ENCODE data around the gene MXRA7.

Gene MXRA7

DNA sequence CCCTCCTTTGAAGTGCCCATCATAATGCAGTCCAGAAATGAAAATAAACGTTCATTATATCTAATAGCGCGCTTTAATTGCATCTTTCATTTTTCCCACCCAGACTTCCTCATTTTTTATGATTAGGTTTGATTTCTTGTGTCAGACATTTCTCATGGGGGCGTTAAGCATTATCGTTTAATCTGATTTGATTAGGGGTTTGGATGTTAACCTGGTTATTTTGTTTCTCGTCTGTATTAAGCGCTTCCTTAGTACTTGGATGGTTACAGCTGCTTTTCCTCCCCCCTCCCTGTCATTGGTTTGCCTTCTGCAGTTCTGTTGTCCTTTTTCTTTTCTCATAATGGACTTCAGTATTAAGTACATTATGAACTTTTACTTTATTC lies 27.7 kb upstream of the MXRA7 start:
- Histone ChIP-seq H4K20me1 (ENCODE audit: insufficient read depth, low read length, poor library complexity, severe bottlenecking) (peaks cover 43% of the 10 kb centered on the region), H3K4me3 (ENCODE audit: low read length, poor library complexity, severe bottlenecking) (peak overlapping the region; percentile 98), H3K9me3 (ENCODE audit: insufficient read depth, low read depth, low read length) (no peaks in the 10 kb centered on the region), H3K36me3 (ENCODE audit: insufficient read depth, low read length) (peaks cover 31% of the 10 kb centered on the region), H3K27me3 (ENCODE audit: insufficient read depth, low read length, poor library complexity, severe bottlenecking) (peaks cover 19% of the 10 kb centered on the region), H3K79me2 (ENCODE audit: insufficient read depth, low read length) (peaks cover 70% of the 10 kb centered on the region), H3K9ac (ENCODE audit: low read depth, low read length, poor library complexity, severe bottlenecking) (peak overlapping the region; percentile 91), H3F3A (ENCODE audit: low read depth) (peaks cover 2% of the 10 kb centered on the region), H2AFZ (ENCODE audit: low read length) (no peak overlapping the region), H3K4me1 (ENCODE audit: insufficient read depth, low read length, poor library complexity, severe bottlenecking) (peaks cover 52% of the 10 kb centered on the region), H3K9me2 (replicated peaks; ENCODE audit: low read depth, low read length) (no peaks in the 10 kb centered on the region), H3K4me2 (ENCODE audit: low read depth, low read length, poor library complexity, severe bottlenecking) (peak overlapping the region; percentile 91)
- TF ChIP-seq, protein P1, sequence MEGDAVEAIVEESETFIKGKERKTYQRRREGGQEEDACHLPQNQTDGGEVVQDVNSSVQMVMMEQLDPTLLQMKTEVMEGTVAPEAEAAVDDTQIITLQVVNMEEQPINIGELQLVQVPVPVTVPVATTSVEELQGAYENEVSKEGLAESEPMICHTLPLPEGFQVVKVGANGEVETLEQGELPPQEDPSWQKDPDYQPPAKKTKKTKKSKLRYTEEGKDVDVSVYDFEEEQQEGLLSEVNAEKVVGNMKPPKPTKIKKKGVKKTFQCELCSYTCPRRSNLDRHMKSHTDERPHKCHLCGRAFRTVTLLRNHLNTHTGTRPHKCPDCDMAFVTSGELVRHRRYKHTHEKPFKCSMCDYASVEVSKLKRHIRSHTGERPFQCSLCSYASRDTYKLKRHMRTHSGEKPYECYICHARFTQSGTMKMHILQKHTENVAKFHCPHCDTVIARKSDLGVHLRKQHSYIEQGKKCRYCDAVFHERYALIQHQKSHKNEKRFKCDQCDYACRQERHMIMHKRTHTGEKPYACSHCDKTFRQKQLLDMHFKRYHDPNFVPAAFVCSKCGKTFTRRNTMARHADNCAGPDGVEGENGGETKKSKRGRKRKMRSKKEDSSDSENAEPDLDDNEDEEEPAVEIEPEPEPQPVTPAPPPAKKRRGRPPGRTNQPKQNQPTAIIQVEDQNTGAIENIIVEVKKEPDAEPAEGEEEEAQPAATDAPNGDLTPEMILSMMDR (conservative IDR thresholded peaks at IDR 0.05; ENCODE audit: low read length) = no peak
- TF ChIP-seq EZH2phosphoT487 (IDR thresholded peaks at IDR 0.05; ENCODE audit: borderline replicate concordance) = no peak

DNA sequence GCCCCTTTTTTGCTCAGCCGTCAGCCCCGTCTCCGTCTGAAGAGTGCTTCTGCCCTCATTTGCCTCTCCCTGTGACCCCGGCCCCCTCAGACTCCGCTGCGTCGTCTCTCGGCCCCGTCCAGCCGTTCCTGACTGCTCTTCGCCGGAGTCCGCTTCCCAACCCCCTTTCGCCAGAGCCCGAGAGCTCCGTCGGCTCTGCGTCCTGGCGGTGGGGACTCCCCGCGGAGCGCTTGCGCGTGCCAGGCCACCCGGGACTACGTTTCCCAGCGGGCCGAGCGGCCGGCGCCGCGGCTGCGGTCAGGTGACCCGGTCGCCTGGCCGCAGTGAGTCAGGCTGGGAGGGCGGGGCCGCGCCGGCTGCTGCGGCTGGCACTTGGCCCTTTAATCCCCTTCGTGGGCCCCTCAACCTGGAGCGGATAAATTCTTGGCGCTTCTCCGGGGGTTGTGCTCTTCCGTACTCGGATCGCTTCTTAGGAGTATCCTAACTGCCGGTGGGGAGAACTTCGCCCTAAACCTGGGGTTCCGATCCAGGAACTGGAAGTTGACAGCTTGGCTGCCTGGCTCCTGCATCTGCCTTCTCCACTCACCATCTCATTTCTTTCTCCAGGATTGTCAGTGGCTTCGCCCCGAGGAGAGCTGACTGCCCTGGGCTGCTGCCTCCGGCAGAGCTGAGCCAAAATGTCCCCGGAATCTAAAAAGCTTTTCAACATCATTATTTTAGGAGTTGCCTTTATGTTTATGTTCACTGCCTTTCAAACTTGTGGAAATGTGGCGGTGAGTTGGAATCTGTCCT lies 27.1 kb upstream of the MXRA7 start, which contains the start of gene MFSD11:
TSS of gene MFSD11 (plus strand) at position 444 of the 792 bp plus-strand sequence. CDS start at position 678, 234 bp downstream.
- Histone ChIP-seq H3K36me3 (ENCODE audit: insufficient read depth, low read length) (peaks cover 37% of the 10 kb centered on the region), H3K4me1 (ENCODE audit: insufficient read depth, low read length, poor library complexity, severe bottlenecking) (peaks cover 58% of the 10 kb centered on the region), H3K4me3 (ENCODE audit: low read length, poor library complexity, severe bottlenecking) (peak within 1 kb of the TSS; percentile 99), H3K79me2 (ENCODE audit: insufficient read depth, low read length) (peaks cover 76% of the 10 kb centered on the region), H3K9me3 (ENCODE audit: insufficient read depth, low read depth, low read length) (no peaks in the 10 kb centered on the region), H3K9ac (ENCODE audit: low read depth, low read length, poor library complexity, severe bottlenecking) (peak within 1 kb of the TSS; percentile 100), H4K20me1 (ENCODE audit: insufficient read depth, low read length, poor library complexity, severe bottlenecking) (peaks cover 49% of the 10 kb centered on the region), H3K4me2 (ENCODE audit: low read depth, low read length, poor library complexity, severe bottlenecking) (peak within 1 kb of the TSS; percentile 91), H3F3A (ENCODE audit: low read depth) (peaks cover 8% of the 10 kb centered on the region), H3K9me2 (replicated peaks; ENCODE audit: low read depth, low read length) (no peaks in the 10 kb centered on the region), H3K27me3 (ENCODE audit: insufficient read depth, low read length, poor library complexity, severe bottlenecking) (peaks cover 19% of the 10 kb centered on the region), H2AFZ (ENCODE audit: low read length) (peak within 1 kb of the TSS; percentile 87)
- TF ChIP-seq, protein P1 (conservative IDR thresholded peaks at IDR 0.05; ENCODE audit: low read length) = no peak
- no peak for TF ChIP-seq EZH2phosphoT487 (IDR thresholded peaks at IDR 0.05; ENCODE audit: borderline replicate concordance)

DNA sequence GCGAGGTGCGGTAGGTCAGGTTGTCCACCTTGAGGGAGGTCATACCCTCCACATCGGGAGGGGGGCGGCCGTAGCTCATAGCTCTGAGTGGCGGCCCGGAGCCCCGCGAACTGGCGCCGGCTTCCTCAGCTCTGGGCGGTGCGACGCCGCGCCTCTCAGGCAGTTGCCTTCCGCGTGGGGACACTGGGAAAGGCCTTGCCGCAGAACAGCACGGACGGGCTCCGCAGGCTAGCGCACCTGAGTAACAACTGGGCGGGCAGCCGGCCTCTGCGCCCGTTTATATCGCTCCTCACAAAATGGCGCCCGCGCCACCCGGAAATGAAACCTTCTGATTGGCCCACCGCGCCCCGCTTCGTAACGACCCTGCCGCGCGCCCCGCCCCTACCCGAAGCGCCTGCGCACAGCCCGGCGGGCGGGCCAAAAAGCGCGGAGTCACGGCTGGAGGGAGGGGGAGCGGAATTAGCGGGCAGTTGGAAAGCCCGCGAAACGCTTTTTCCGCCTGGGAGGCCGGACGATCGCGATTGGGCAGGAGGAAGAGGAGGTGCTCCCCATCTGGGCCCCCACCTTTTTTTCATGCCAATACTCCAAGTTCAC lies 26.4 kb upstream of the MXRA7 start, which contains the start of gene SRSF2:
TSS of gene SRSF2 (minus strand) at position 250 of the 594 bp plus-strand sequence. CDS start at position 79, 171 bp downstream.
- TF ChIP-seq EZH2phosphoT487 (IDR thresholded peaks at IDR 0.05; ENCODE audit: borderline replicate concordance) = no peak
- TF ChIP-seq, protein P1 (conservative IDR thresholded peaks at IDR 0.05; ENCODE audit: low read length) = no peak
- peaks cover 65% of the 10 kb centered on the region for H3K4me1 ChIP-seq (ENCODE audit: insufficient read depth, low read length, poor library complexity, severe bottlenecking)
- peak within 1 kb of the TSS; percentile 87 for H2AFZ ChIP-seq (ENCODE audit: low read length)

More for the DNA sequence above, 26.4 kb upstream of the MXRA7 start, which contains the start of gene SRSF2:
- Histone ChIP-seq H3K4me3 (ENCODE audit: low read length, poor library complexity, severe bottlenecking) (peak within 1 kb of the TSS; percentile 99), H4K20me1 (ENCODE audit: insufficient read depth, low read length, poor library complexity, severe bottlenecking) (peaks cover 56% of the 10 kb centered on the region), H3K9me2 (replicated peaks; ENCODE audit: low read depth, low read length) (no peaks in the 10 kb centered on the region), H3F3A (ENCODE audit: low read depth) (peaks cover 11% of the 10 kb centered on the region), H3K9me3 (ENCODE audit: insufficient read depth, low read depth, low read length) (no peaks in the 10 kb centered on the region), H3K36me3 (ENCODE audit: insufficient read depth, low read length) (peaks cover 40% of the 10 kb centered on the region), H3K79me2 (ENCODE audit: insufficient read depth, low read length) (peaks cover 83% of the 10 kb centered on the region), H3K27me3 (ENCODE audit: insufficient read depth, low read length, poor library complexity, severe bottlenecking) (peaks cover 19% of the 10 kb centered on the region), H3K9ac (ENCODE audit: low read depth, low read length, poor library complexity, severe bottlenecking) (peak within 1 kb of the TSS; percentile 100), H3K4me2 (ENCODE audit: low read depth, low read length, poor library complexity, severe bottlenecking) (peak within 1 kb of the TSS; percentile 93)
